ENCODE data around the gene MSANTD1. TPM values are rescaled to one million over a fixed set of nuclear protein-coding genes. Genes with fewer than 3 reads are reported as not detected.

Gene MSANTD1
- total and polyA plus RNA-seq, 3 donors from 2014 or later: 3.6 to 10.3 (median 10.1) TPM

DNA sequence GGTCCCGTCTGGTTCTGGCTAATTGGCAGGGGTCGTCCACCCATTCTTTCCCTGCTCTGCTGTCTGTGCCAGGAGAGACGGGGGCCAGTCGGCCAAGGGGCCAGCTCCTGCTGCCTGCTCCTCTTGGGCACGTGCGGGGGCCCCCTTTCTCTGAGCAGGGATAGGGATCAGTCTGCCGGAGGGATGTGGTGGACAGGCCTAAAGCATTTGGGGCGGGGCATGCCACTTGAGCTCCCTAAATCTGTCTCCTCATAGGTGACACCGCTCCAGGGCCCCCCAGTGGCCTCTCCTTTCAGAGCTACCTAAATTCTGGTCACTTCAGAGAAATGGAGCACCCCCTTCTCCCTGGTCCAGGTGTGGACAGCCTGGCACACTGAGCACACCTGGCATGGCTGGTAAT lies 4.2 kb upstream of the MSANTD1 start:
- DNase-seq: no peak
- TF ChIP-seq POLR2A (IDR thresholded peaks at IDR 0.05): no peak
- Histone ChIP-seq H3K4me3 (no peak overlapping the region), H3K27me3 (no peaks in the 10 kb centered on the region), H3K4me1 (no peaks in the 10 kb centered on the region), H3K36me3 (ENCODE audit: low read depth, missing control alignments) (no peaks in the 10 kb centered on the region), H3K9me3 (no peaks in the 10 kb centered on the region), H3K27ac (no peak overlapping the region)
- 90 to 100% methylated on average over 1 to 9 of the region's 9 CpGs for WGBS, 2 donors
- intact Hi-C loops (cut with DNase I; ENCODE audit: low total_unique reads): no loop called here

DNA sequence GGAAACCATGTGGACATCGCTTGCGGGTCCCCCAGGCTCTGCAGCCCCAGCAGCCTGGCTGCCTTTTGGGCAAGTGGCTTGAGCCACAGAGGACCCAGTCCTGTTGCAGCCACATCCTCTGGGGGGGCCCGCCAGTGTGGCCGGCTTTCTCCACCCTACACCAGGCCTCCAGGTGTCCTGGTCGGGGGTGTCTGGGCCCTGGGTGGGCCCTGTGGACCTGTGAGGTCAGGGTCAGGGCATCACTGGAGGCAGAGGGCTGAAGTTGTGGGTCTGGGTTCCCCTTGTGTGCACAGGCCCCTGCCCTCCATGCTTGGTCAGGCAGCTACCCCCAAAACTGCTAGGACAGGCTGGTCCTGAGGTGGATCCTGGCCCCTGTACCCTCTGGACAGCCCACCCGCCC lies 3.3 kb upstream of the MSANTD1 start:
- TF ChIP-seq POLR2A (IDR thresholded peaks at IDR 0.05): no peak
- TF ChIP-seq, protein P1, sequence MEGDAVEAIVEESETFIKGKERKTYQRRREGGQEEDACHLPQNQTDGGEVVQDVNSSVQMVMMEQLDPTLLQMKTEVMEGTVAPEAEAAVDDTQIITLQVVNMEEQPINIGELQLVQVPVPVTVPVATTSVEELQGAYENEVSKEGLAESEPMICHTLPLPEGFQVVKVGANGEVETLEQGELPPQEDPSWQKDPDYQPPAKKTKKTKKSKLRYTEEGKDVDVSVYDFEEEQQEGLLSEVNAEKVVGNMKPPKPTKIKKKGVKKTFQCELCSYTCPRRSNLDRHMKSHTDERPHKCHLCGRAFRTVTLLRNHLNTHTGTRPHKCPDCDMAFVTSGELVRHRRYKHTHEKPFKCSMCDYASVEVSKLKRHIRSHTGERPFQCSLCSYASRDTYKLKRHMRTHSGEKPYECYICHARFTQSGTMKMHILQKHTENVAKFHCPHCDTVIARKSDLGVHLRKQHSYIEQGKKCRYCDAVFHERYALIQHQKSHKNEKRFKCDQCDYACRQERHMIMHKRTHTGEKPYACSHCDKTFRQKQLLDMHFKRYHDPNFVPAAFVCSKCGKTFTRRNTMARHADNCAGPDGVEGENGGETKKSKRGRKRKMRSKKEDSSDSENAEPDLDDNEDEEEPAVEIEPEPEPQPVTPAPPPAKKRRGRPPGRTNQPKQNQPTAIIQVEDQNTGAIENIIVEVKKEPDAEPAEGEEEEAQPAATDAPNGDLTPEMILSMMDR (IDR thresholded peaks at IDR 0.05): no peak
- H3K4me3 ChIP-seq: no peak overlapping the region
- DNase-seq: no peak
- no peak overlapping the region for H3K27ac ChIP-seq
- H3K27me3 ChIP-seq: no peaks in the 10 kb centered on the region
- no peaks in the 10 kb centered on the region for H3K4me1 ChIP-seq
- WGBS, 2 donors: 93% methylated on average over 6 of the region's 6 CpGs; no CpG with 5 or more reads in 1 of the 2 donors
- intact Hi-C loops (cut with DNase I; ENCODE audit: low total_unique reads): no loop called here
- H3K9me3 ChIP-seq: no peaks in the 10 kb centered on the region
- no peaks in the 10 kb centered on the region for H3K36me3 ChIP-seq (ENCODE audit: low read depth, missing control alignments)

DNA sequence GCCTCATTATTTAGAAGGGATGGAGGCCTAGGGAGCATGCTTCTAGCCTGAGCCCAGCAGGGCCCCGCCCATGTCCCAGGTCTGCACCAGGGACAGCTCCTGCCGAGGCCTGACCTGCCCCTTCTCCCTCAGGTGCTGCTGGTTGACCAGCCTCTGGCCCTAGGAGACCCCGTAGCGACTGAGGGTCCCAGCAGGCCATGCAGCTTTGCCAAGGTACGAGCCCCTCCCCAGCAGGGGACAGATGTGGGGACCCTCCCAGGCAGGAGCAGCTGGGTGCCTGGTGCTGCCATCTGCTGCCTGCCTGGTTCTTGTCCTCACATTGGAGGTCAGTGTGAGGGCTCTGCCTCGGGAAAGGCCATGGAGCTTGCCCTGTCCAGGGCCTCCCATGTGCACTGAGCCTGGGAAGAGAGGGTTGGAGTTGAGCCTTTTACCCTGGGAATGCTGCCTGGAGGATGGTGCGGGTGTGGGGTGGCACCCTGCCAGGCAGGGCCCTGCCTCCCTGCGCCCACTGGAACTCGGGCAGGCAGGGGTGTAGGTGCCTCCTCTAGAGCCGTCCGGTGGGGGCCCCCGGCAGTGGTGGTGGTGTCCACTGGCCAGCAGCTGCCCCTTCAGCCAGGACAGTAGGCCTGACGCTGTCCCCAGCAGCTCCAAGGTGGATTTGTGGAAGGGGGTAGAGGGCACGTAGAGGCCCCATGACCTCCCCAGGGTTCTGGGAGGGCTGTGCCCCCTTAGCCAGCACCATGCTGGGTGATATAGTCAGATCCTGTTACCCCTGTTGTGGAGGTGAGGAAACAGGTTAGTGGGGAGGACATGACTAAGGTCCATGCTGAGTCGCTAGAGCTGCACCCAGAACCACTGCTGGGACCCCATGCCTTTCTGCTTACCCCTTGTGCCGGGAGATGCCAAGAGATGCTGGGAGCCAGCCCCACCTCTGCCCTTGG lies 2.2 kb upstream of the MSANTD1 start:
- no peak for DNase-seq
- H3K36me3 ChIP-seq (ENCODE audit: low read depth, missing control alignments): no peaks in the 10 kb centered on the region
- intact Hi-C loops (cut with DNase I; ENCODE audit: low total_unique reads): no loop called here

DNA sequence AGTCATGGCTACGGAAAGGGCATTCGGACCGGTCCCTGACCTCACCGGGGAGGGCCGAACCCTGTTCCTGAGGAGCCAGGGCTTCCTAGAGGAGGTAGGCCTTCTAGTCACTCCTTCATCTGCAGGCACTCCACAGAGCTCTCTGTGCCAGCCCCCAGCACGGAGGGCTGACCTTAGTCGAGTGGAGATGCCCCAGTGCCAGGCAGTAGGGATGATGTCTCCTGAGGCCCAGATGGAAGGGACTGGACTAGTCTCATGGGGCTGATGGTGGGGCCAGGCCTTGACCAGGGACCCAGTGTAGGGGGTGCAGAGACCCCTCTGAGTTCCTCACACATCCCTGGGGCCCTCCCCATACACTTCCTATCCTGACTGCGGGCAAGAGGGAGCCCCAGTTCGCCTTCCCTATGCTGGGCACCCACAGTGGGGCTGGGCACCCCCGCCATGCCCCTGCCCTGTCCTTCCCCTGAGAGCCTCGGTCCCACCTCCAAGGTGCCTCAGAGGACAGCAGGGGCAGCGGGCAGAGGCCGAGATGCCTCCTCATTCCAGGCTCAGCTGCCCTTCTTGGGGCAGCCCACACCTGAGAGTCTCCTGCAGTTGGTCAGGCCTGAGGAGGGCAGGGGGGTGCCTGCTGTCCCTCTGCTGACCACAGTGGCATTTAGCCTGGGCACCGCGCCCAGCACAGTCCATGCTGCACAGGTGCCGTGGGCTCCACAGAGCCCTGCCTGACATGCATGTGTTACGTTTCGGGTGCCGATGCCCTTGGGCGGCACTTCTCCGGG lies 1.4 kb upstream of the MSANTD1 start:
- TF ChIP-seq, protein P1 (IDR thresholded peaks at IDR 0.05): no peak
- no peak for TF ChIP-seq POLR2A (IDR thresholded peaks at IDR 0.05)
- DNase-seq: no peak
- H3K4me3 ChIP-seq: no peak overlapping the region
- H3K4me1 ChIP-seq: no peaks in the 10 kb centered on the region
- no peaks in the 10 kb centered on the region for H3K9me3 ChIP-seq
- no peaks in the 10 kb centered on the region for H3K36me3 ChIP-seq (ENCODE audit: low read depth, missing control alignments)
- no peak overlapping the region for H3K27ac ChIP-seq
- intact Hi-C loops (cut with DNase I; ENCODE audit: low total_unique reads): no loop called here
- no peaks in the 10 kb centered on the region for H3K27me3 ChIP-seq
- WGBS, 2 donors: 93 to 94% methylated on average over 6 to 21 of the region's 21 CpGs

More for the DNA sequence above, 2.2 kb upstream of the MSANTD1 start:
- Histone ChIP-seq H3K4me1 (no peaks in the 10 kb centered on the region), H3K4me3 (no peak overlapping the region), H3K9me3 (no peaks in the 10 kb centered on the region), H3K27ac (no peak overlapping the region), H3K27me3 (no peaks in the 10 kb centered on the region)
- TF ChIP-seq POLR2A (IDR thresholded peaks at IDR 0.05): no peak
- TF ChIP-seq, protein P1 (IDR thresholded peaks at IDR 0.05): no peak
- 85 to 92% methylated on average over 2 to 16 of the region's 16 CpGs for WGBS, 2 donors

DNA sequence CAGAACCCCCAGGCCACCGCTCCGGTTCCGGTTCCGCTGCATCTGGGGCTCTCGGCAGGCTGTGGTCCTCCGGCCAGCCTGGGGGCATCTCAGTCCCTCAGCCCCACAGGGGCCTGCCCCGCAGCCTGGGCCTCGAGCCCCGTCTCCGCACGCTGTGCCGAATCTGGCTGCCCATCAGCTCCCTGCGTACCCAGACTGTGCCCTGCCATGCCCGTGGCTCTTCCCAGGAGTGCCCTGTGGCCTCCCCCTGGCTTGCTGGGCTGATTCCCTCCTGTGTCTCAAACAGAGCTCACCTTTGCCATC lies 830 bp upstream of the MSANTD1 start:
- H3K4me1 ChIP-seq: no peaks in the 10 kb centered on the region
- no peak overlapping the region for H3K4me3 ChIP-seq
- H3K36me3 ChIP-seq (ENCODE audit: low read depth, missing control alignments): no peaks in the 10 kb centered on the region
- WGBS, 2 donors: 96 to 100% methylated on average over 1 to 14 of the region's 14 CpGs
- H3K9me3 ChIP-seq: no peaks in the 10 kb centered on the region
- intact Hi-C loops (cut with DNase I; ENCODE audit: low total_unique reads): no loop called here
- no peaks in the 10 kb centered on the region for H3K27me3 ChIP-seq
- TF ChIP-seq, protein P1 (IDR thresholded peaks at IDR 0.05): no peak
- no peak for TF ChIP-seq POLR2A (IDR thresholded peaks at IDR 0.05)
- no peak for DNase-seq
- no peak overlapping the region for H3K27ac ChIP-seq
